WTC11 (cell line): ENCODE data around the gene MEX3D. TPM values are rescaled to one million over a fixed set of nuclear protein-coding genes. Genes with fewer than 3 reads are reported as not detected.

ENCODE experiments used
- ATAC-seq: fragments of 200-7000 bp; cut with Tn5 transposase; 2 replicates; pipeline ENCODE4 v1.10.0; 2021; ENCODE audit warnings: mild to moderate bottlenecking, moderate library complexity
- CTCF ChIA-PET: fragments of 300-600 bp; sonication (Branson Sonifier 250); formaldehyde crosslinking; loops from one replicate; lab custom pipeline; 2021; ENCODE audit warnings: antibody characterized with exemption; lab: Charles Lee
- POLR2A ChIA-PET: fragments of 350-600 bp; sonication (Branson Sonifier 250); formaldehyde crosslinking; loops from one replicate; lab custom pipeline; 2021; ENCODE audit warnings: antibody characterized with exemption; lab: Charles Lee
- DNase-seq: peaks from one replicate; pipeline ENCODE4 v3.0.0; 2021; ENCODE audit warnings: low spot score
- H3K27ac Mint-ChIP-seq: 2 replicates; pipeline ENCODE4 v1.8.0; 2021; ENCODE audit warnings: mixed read lengths
- H3K27me3 Mint-ChIP-seq: 2 replicates; pipeline ENCODE4 v1.8.0; 2021; ENCODE audit warnings: low read depth, mild to moderate bottlenecking, moderate library complexity, mixed read lengths
- H3K36me3 Mint-ChIP-seq: 2 replicates; pipeline ENCODE4 v1.8.0; 2021; ENCODE audit warnings: mixed read lengths
- H3K4me1 Mint-ChIP-seq: 2 replicates; pipeline ENCODE4 v1.8.0; 2022; ENCODE audit warnings: mixed read lengths
- H3K4me3 Mint-ChIP-seq: 2 replicates; pipeline ENCODE4 v1.8.0; 2021; ENCODE audit warnings: mild to moderate bottlenecking, moderate library complexity, mixed read lengths
- H3K9me3 Mint-ChIP-seq: 2 replicates; pipeline ENCODE4 v1.8.0; 2021; ENCODE audit warnings: mixed read lengths
- E2F5 ChIP-seq: sonication (generic); formaldehyde crosslinking; IDR thresholded peaks from 2 replicates; pipeline ENCODE4 v1.8.1; 2022; ENCODE audit warnings: mild to moderate bottlenecking, moderate library complexity, missing genetic modification reagents
- ETV6 ChIP-seq: sonication (generic); formaldehyde crosslinking; IDR thresholded peaks from 2 replicates; pipeline ENCODE4 v1.8.1; 2022; ENCODE audit warnings: mild to moderate bottlenecking, missing genetic modification reagents
- FOXP4 ChIP-seq: sonication (generic); formaldehyde crosslinking; IDR thresholded peaks from 2 replicates; pipeline ENCODE4 v1.8.0; 2022; ENCODE audit warnings: mild to moderate bottlenecking, missing genetic modification reagents
- MAX ChIP-seq: sonication (generic); formaldehyde crosslinking; IDR thresholded peaks from 2 replicates; pipeline ENCODE4 v1.8.0; 2022; ENCODE audit warnings: mild to moderate bottlenecking, missing genetic modification reagents
- MXD4 ChIP-seq: fragments of 250-450 bp; sonication (Bioruptor Pico); IDR thresholded peaks from 2 replicates; pipeline ENCODE4 v1.8.0; 2021; ENCODE audit warnings: mild to moderate bottlenecking, moderate library complexity, borderline replicate concordance
- MYBL2 ChIP-seq: sonication (generic); formaldehyde crosslinking; IDR thresholded peaks from 2 replicates; pipeline ENCODE4 v1.8.1; 2023; ENCODE audit warnings: mild to moderate bottlenecking, moderate library complexity, missing genetic modification reagents
- NFYB ChIP-seq: sonication (generic); formaldehyde crosslinking; conservative IDR thresholded peaks from 2 replicates; pipeline ENCODE4 v1.8.0; 2022; ENCODE audit warnings: low read depth, missing genetic modification reagents
- NR3C1 ChIP-seq: sonication (generic); formaldehyde crosslinking; conservative IDR thresholded peaks from 2 replicates; pipeline ENCODE4 v1.8.1; 2023; ENCODE audit warnings: low read depth, mild to moderate bottlenecking, missing genetic modification reagents
- PRRX2 ChIP-seq: fragments of 250-450 bp; sonication (Bioruptor Pico); IDR thresholded peaks from 2 replicates; pipeline ENCODE4 v1.8.0; 2021; ENCODE audit warnings: mild to moderate bottlenecking
- SMAD4 ChIP-seq: sonication (generic); formaldehyde crosslinking; IDR thresholded peaks from 2 replicates; pipeline ENCODE4 v1.8.0; 2022; ENCODE audit warnings: mild to moderate bottlenecking, missing genetic modification reagents
- TCF7 ChIP-seq: sonication (generic); formaldehyde crosslinking; IDR thresholded peaks from 2 replicates; pipeline ENCODE4 v1.8.0; 2022; ENCODE audit warnings: mild to moderate bottlenecking, low read depth, missing genetic modification reagents, moderate library complexity
- TEAD4 ChIP-seq: sonication (generic); formaldehyde crosslinking; IDR thresholded peaks from 2 replicates; pipeline ENCODE4 v1.8.0; 2022; ENCODE audit warnings: mild to moderate bottlenecking, missing genetic modification reagents
- TP53 ChIP-seq: sonication (generic); formaldehyde crosslinking; IDR thresholded peaks from 2 replicates; pipeline ENCODE4 v1.8.1; 2023; ENCODE audit warnings: mild to moderate bottlenecking, missing genetic modification reagents
- ZNF138 ChIP-seq: sonication (generic); formaldehyde crosslinking; conservative IDR thresholded peaks from 2 replicates; pipeline ENCODE4 v1.8.1; 2022; ENCODE audit warnings: mild to moderate bottlenecking, moderate library complexity, missing genetic modification reagents
- ZNF232 ChIP-seq: sonication (generic); formaldehyde crosslinking; IDR thresholded peaks from 2 replicates; pipeline ENCODE4 v1.8.0; 2022; ENCODE audit warnings: mild to moderate bottlenecking, missing genetic modification reagents
- ZNF317 ChIP-seq: sonication (generic); formaldehyde crosslinking; IDR thresholded peaks from 2 replicates; pipeline ENCODE4 v1.8.1; 2023; ENCODE audit warnings: low read depth, mild to moderate bottlenecking, moderate library complexity, missing genetic modification reagents, borderline replicate concordance
- ZNF671 ChIP-seq: fragments of 250-450 bp; sonication (Bioruptor Pico); IDR thresholded peaks from 2 replicates; pipeline ENCODE4 v1.8.0; 2021; ENCODE audit warnings: mild to moderate bottlenecking
- total RNA-seq: library from RNA; stranded (reverse); gene quantifications from 3 replicates; pipeline ENCODE4 v1.2.3, GENCODE V29; 2021
- TF ChIP-seq, protein P1 (sequence below): sonication (generic); formaldehyde crosslinking; IDR thresholded peaks from 2 replicates; pipeline ENCODE4 v1.8.0; 2023; ENCODE audit warnings: missing genetic modification reagents, mild to moderate bottlenecking, borderline replicate concordance
- TF ChIP-seq, protein P2 (sequence below): sonication (generic); formaldehyde crosslinking; IDR thresholded peaks from 2 replicates; pipeline ENCODE4 v1.8.1; 2023; ENCODE audit warnings: mild to moderate bottlenecking, moderate library complexity, missing genetic modification reagents
- TF ChIP-seq, protein P3 (sequence below): sonication (generic); formaldehyde crosslinking; conservative IDR thresholded peaks from 2 replicates; pipeline ENCODE4 v1.8.1; 2023; ENCODE audit warnings: mild to moderate bottlenecking, low read depth, missing genetic modification reagents, moderate library complexity
- TF ChIP-seq, protein P4 (sequence below): sonication (generic); formaldehyde crosslinking; IDR thresholded peaks from 2 replicates; pipeline ENCODE4 v1.8.1; 2023; ENCODE audit warnings: mild to moderate bottlenecking, missing genetic modification reagents, moderate library complexity
- TF ChIP-seq, protein P5 (sequence below): sonication (generic); formaldehyde crosslinking; IDR thresholded peaks from 2 replicates; pipeline ENCODE4 v1.8.1; 2023; ENCODE audit warnings: mild to moderate bottlenecking, missing genetic modification reagents, moderate library complexity

MEX3D gene
- total RNA-seq, 1 experiment from 2014 or later: 69.5 TPM

DNA sequence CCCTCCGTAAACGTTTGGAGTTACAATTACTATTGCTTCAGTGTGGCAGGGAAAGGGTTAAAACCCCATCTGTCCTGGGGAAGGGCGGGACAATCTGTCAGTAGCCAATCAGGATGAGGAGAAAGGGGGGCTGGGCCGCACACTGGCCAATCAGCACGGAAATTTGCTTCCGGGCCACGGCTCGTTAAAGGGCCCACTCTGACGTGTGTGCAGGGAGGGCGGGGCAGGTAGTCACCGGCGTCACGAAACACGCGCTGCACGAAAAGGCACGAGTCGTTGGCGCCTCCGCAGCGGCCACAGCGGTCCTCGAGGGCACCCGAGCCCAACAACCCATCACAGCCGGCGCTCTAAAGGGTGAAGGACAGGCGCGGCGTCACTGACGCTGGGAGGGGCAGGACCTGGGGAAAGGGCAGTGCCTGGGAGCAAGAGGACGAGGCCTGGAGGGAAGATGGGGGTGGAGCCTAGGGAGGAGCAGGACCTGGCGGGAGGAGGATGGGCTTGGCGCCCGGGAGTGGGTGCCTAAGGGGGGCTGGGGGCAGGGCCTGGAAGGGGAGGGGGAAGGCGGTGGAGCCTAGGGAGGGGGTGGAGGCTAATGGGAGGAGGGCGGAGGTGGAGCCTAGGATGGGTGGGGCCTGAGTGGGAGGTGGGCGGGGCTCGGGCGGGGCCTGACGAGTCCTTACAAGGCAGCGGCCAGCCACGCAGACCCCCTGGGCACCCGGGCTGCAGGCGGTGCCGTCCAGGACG, 60.2 kb downstream of the MEX3D start:
- ChIA-PET POLR2A (interaction anchor here (0.7 to 0.8 kb wide), 2 partner anchors 52 to 206 kb away, joined by 3 read pairs; no protein-coding TSS in a partner anchor), CTCF (interaction anchor here (0.6 to 1.8 kb wide), 3 partner anchors 16 to 206 kb away, joined by 3 to 4 read pairs (median 3); partner anchors contain the start of gene PLK5)
- H3K27me3 Mint-ChIP-seq: peaks cover 65% of the 10 kb centered on the region
- peak overlapping the region; percentile 99 for H3K27ac Mint-ChIP-seq
- peak overlapping the region; percentile 94 for H3K4me3 Mint-ChIP-seq
- ATAC-seq (peak; percentile 91), DNase-seq (peak; percentile 95)
- H3K36me3 Mint-ChIP-seq: no peaks in the 10 kb centered on the region
- no peaks in the 10 kb centered on the region for H3K9me3 Mint-ChIP-seq
- H3K4me1 Mint-ChIP-seq: no peaks in the 10 kb centered on the region; the same call in 1 of the 2 replicates
- TF ChIP-seq ETV6 (CRISPR knock-in tag) (peak; percentile 37; the same call in 1 of the 2 replicates), MXD4 (CRISPR knock-in tag) (no peak), ZNF671 (CRISPR knock-in tag) (no peak), NFYB (CRISPR knock-in tag) (peak; percentile 98), NR3C1 (CRISPR knock-in tag) (no peak), ZNF232 (no peak), MYBL2 (CRISPR knock-in tag) (no peak), FOXP4 (CRISPR knock-in tag) (0 out of 2 replicates have a peak, but pooled peaks have one; percentile 5), E2F5 (no peak), SMAD4 (no peak), ZNF317 (CRISPR knock-in tag) (no peak), TEAD4 (CRISPR knock-in tag) (no peak), ZNF138 (CRISPR knock-in tag) (no peak), PRRX2 (no peak), TP53 (no peak), TCF7 (CRISPR knock-in tag) (no peak), MAX (CRISPR knock-in tag) (peak; percentile 80)
- TF ChIP-seq, protein P1, sequence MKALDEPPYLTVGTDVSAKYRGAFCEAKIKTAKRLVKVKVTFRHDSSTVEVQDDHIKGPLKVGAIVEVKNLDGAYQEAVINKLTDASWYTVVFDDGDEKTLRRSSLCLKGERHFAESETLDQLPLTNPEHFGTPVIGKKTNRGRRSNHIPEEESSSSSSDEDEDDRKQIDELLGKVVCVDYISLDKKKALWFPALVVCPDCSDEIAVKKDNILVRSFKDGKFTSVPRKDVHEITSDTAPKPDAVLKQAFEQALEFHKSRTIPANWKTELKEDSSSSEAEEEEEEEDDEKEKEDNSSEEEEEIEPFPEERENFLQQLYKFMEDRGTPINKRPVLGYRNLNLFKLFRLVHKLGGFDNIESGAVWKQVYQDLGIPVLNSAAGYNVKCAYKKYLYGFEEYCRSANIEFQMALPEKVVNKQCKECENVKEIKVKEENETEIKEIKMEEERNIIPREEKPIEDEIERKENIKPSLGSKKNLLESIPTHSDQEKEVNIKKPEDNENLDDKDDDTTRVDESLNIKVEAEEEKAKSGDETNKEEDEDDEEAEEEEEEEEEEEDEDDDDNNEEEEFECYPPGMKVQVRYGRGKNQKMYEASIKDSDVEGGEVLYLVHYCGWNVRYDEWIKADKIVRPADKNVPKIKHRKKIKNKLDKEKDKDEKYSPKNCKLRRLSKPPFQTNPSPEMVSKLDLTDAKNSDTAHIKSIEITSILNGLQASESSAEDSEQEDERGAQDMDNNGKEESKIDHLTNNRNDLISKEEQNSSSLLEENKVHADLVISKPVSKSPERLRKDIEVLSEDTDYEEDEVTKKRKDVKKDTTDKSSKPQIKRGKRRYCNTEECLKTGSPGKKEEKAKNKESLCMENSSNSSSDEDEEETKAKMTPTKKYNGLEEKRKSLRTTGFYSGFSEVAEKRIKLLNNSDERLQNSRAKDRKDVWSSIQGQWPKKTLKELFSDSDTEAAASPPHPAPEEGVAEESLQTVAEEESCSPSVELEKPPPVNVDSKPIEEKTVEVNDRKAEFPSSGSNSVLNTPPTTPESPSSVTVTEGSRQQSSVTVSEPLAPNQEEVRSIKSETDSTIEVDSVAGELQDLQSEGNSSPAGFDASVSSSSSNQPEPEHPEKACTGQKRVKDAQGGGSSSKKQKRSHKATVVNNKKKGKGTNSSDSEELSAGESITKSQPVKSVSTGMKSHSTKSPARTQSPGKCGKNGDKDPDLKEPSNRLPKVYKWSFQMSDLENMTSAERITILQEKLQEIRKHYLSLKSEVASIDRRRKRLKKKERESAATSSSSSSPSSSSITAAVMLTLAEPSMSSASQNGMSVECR (CRISPR knock-in tag): no peak
- TF ChIP-seq, protein P2, sequence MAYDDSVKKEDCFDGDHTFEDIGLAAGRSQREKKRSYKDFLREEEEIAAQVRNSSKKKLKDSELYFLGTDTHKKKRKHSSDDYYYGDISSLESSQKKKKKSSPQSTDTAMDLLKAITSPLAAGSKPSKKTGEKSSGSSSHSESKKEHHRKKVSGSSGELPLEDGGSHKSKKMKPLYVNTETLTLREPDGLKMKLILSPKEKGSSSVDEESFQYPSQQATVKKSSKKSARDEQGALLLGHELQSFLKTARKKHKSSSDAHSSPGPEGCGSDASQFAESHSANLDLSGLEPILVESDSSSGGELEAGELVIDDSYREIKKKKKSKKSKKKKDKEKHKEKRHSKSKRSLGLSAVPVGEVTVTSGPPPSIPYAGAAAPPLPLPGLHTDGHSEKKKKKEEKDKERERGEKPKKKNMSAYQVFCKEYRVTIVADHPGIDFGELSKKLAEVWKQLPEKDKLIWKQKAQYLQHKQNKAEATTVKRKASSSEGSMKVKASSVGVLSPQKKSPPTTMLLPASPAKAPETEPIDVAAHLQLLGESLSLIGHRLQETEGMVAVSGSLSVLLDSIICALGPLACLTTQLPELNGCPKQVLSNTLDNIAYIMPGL (CRISPR knock-in tag): no peak
- TF ChIP-seq, protein P3, sequence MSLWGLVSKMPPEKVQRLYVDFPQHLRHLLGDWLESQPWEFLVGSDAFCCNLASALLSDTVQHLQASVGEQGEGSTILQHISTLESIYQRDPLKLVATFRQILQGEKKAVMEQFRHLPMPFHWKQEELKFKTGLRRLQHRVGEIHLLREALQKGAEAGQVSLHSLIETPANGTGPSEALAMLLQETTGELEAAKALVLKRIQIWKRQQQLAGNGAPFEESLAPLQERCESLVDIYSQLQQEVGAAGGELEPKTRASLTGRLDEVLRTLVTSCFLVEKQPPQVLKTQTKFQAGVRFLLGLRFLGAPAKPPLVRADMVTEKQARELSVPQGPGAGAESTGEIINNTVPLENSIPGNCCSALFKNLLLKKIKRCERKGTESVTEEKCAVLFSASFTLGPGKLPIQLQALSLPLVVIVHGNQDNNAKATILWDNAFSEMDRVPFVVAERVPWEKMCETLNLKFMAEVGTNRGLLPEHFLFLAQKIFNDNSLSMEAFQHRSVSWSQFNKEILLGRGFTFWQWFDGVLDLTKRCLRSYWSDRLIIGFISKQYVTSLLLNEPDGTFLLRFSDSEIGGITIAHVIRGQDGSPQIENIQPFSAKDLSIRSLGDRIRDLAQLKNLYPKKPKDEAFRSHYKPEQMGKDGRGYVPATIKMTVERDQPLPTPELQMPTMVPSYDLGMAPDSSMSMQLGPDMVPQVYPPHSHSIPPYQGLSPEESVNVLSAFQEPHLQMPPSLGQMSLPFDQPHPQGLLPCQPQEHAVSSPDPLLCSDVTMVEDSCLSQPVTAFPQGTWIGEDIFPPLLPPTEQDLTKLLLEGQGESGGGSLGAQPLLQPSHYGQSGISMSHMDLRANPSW: no peak
- TF ChIP-seq, protein P4, sequence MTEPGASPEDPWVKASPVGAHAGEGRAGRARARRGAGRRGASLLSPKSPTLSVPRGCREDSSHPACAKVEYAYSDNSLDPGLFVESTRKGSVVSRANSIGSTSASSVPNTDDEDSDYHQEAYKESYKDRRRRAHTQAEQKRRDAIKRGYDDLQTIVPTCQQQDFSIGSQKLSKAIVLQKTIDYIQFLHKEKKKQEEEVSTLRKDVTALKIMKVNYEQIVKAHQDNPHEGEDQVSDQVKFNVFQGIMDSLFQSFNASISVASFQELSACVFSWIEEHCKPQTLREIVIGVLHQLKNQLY (CRISPR knock-in tag): no peak
- TF ChIP-seq, protein P5, sequence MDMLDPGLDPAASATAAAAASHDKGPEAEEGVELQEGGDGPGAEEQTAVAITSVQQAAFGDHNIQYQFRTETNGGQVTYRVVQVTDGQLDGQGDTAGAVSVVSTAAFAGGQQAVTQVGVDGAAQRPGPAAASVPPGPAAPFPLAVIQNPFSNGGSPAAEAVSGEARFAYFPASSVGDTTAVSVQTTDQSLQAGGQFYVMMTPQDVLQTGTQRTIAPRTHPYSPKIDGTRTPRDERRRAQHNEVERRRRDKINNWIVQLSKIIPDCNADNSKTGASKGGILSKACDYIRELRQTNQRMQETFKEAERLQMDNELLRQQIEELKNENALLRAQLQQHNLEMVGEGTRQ (CRISPR knock-in tag): peak; percentile 29; the same call in 1 of the 2 replicates
